IPS-15b (cell line): ENCODE results near the gene BMPR1B.

Source experiments
- H3K27me3 ChIP-seq: one replicate; pipeline ENCODE4 v1.6.1; 2013; ENCODE audit warnings: low read length; ENCODE audit not compliant: control insufficient read depth, insufficient read depth
- H3K36me3 ChIP-seq: one replicate; pipeline ENCODE4 v1.6.1; 2013; ENCODE audit warnings: low read length; ENCODE audit not compliant: control insufficient read depth, insufficient read depth
- H3K4me1 ChIP-seq: one replicate; pipeline ENCODE4 v1.6.1; 2013; ENCODE audit warnings: mild to moderate bottlenecking, low read length; ENCODE audit not compliant: control insufficient read depth, insufficient read depth
- H3K4me3 ChIP-seq: one replicate; pipeline ENCODE4 v1.5.1; 2013; ENCODE audit warnings: low read depth, low read length
- H3K9ac ChIP-seq: one replicate; pipeline ENCODE4 v1.6.1; 2013; ENCODE audit warnings: low read depth, mild to moderate bottlenecking, low read length
- H3K9me3 ChIP-seq: one replicate; pipeline ENCODE4 v1.6.1; 2013; ENCODE audit warnings: mild to moderate bottlenecking, low read length; ENCODE audit not compliant: control insufficient read depth, insufficient read depth

The BMPR1B gene

DNA sequence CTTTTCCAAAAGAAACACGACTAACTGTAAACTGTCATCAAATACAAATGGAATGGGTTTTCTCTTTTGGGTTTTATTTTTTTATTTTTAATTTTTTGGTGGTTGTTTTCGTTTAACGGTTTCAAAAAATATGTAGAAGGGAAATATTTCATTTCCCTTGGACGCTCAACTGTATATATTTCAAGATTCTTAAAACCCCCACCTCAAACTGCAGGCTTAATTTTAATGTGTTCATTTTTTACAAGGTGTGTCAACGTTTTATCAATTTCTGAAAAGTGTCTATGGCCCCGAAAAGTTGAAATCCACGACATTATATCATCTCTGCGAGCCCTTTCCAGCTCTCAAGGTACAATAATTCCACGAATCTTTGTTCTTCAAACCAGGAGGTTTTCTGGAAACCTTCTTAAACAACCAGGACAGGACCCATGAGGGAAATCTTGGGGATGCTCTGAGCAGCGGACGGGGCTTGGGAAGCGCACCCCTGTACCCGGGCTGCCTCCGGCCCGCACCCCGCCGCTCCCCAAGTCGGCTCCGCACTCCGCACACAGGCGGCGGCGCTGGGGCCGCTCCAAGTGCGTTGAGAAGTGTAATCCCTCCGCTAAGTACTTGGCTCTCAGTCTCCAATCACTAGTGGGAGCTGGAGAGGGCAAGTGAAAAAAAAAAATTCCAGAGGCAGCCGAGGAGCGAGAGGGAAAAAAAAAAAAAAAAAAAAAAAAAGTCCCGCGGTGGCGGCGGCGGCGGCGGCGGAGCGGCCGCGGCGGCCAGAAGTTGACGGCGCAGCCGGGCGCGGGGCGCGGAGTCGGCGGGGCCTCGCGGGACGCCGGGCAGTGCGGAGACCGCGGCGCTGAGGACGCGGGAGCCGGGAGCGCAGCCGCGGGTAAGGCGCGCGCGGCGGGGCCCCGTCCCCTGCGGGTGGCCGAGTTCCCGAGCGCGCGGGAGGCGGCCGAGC is at the start of gene BMPR1B:
Gene BMPR1B, plus strand, starts transcription at position 764 of the 949 bp plus-strand sequence. CDS start 346,470 bp downstream, outside the sequence.
- Histone ChIP-seq H3K27me3 (peaks cover 49% of the 10 kb centered on the region), H3K9ac (peak within 1 kb of the TSS; percentile 47), H3K4me3 (peak within 1 kb of the TSS; percentile 53), H3K36me3 (no peaks in the 10 kb centered on the region), H3K9me3 (no peaks in the 10 kb centered on the region), H3K4me1 (no peaks in the 10 kb centered on the region)

DNA sequence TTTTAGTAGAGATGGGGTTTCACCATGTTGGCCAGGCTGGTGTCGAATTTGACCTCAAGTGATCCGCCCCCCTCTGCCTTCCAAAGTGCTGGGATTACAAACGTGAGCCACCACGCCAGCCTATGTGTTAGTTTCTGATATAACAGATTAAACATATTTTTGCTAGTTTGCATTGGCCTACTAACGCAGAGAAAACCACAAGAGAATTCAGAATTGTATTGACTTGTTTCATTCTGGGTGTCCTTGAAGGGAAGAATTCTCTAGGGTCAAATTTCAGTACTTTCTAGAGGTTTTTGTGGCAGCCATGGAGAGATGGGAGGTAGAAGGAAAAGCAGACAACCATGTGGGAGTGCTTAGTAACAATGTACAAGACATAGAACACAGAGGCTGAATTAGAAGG is 46.1 kb upstream of the BMPR1B start:
- Histone ChIP-seq H3K36me3 (no peaks in the 10 kb centered on the region), H3K4me1 (no peaks in the 10 kb centered on the region), H3K4me3 (no peak overlapping the region), H3K9ac (no peak overlapping the region), H3K27me3 (no peaks in the 10 kb centered on the region), H3K9me3 (no peaks in the 10 kb centered on the region)

DNA sequence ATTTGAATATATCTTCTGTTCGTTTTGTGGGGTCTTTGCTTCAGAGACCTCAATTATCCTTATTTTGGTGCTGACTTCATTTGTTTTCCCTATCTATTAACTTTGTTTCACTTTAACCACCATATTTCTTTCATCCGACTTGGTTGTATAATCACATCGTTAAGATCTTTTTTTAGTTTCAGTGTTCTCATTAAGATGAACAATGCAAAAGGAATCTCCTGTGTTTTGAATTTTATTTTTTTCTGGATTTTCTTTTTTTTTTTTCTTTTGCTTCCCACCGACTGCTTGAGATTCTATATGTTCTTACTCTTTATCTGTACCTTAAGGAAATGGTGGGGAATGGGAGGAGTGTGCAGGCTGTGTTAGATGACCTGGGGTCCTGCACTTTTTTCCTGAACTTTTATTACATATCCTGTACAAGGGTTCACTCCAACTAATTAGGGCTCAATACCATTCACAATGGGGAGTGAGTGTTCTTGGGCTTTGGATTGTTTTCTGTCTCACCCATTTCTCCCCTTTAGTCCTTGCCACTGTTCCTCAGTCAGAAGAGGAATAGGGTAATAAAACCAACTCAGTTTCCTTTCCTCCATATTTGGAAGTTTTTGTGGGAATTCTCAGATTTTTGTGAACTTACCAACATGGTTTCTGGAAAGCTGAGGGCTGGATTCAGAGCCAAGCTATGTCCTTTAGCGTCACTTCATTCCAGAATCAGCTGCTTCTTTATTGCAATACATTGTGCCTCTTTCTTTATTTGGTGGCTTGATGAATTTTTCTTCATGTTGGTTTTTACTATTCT is 43.2 kb upstream of the BMPR1B start:
- Histone ChIP-seq H3K36me3 (no peaks in the 10 kb centered on the region), H3K27me3 (no peaks in the 10 kb centered on the region), H3K4me3 (no peak overlapping the region), H3K4me1 (no peaks in the 10 kb centered on the region), H3K9me3 (no peaks in the 10 kb centered on the region), H3K9ac (no peak overlapping the region)

DNA sequence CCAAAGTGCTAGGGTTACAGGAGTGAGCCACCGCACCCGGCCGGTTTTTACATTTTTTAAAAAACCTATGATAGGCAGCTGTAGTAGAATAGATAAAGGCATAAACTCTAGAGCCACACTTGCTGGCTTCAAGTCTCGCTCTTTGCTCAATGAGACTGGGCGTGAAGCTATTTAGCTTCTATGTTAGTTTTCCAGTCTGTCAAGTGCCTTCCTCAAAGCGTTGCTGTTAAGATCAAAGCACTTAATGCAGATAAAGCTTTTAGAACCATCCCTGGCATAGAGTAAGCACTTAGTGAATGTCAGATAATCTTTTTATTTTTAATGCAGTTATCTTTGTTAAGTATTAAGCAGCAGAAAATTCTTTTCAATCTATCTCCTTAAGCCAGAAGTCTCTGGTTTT is 42.0 kb upstream of the BMPR1B start:
- H3K36me3 ChIP-seq, result no peaks in the 10 kb centered on the region
- H3K4me1 ChIP-seq, result no peaks in the 10 kb centered on the region
- H3K4me3 ChIP-seq, result no peak overlapping the region
- H3K9me3 ChIP-seq, result no peaks in the 10 kb centered on the region
- H3K9ac ChIP-seq, result no peak overlapping the region
- H3K27me3 ChIP-seq, result no peaks in the 10 kb centered on the region

DNA sequence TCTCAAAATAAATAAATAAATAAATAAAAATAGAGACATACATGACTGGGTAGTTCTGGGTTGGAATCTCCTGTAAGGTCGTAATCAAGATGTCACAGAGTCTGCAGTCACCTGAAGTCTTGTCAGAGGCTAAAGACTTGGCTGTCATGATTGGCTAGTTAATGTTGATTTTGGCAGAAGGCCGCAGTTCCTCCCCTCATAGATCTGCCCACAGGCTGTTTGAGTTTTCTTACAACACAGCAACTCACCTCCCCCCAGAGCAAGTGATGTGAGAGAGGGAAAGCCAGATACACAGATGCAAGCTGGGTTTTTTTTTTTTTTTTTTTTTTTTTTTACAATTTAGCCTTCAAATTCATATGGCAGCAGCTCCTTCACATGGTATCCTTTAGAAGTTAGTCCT is 36.4 kb upstream of the BMPR1B start:
- Histone ChIP-seq H3K4me3 (no peak overlapping the region), H3K4me1 (no peaks in the 10 kb centered on the region), H3K27me3 (no peaks in the 10 kb centered on the region), H3K9ac (no peak overlapping the region), H3K9me3 (no peaks in the 10 kb centered on the region), H3K36me3 (no peaks in the 10 kb centered on the region)

DNA sequence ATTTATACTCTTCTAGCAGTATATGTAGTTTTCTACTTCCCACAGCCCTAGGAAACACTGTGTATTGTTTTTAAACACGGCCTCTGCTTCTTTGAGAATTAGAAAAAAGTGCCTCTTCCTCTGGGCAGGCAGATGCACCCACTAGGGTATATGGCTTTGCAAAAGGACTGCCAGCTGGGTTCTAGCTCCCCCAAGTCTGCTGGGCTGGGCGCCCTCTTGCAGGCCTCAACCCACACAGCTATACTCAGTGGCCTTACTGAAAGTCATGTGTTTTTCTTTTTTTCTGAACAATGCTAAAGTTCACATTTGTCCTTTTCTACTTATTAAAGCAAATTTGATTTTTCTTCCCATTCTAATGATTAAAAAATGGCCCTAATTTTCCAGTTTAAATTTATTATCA is 35.5 kb upstream of the BMPR1B start:
- Histone ChIP-seq H3K4me1 (no peaks in the 10 kb centered on the region), H3K27me3 (no peaks in the 10 kb centered on the region), H3K9me3 (no peaks in the 10 kb centered on the region), H3K9ac (no peak overlapping the region), H3K4me3 (no peak overlapping the region), H3K36me3 (no peaks in the 10 kb centered on the region)

DNA sequence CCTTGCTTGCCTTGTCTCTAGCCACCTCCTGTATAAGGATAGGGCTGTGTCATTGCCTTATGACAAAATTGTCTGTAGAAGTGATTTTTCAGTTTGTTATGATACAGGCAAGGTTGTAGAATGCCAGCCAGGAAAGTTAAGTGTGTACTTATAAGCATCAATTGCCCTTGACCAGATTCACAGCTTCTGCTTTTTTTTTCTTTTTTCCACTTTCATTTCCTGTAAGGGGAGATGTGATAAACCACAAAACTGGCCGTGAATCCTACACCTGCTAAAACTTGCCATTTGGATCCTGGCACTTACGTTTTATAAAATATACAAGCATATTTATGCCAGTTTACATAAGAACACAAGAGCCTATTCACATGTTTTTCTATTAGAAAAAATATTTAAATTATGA is 35.0 kb upstream of the BMPR1B start:
- H3K4me3 ChIP-seq, result no peak overlapping the region
- H3K9ac ChIP-seq, result no peak overlapping the region
- H3K4me1 ChIP-seq, result no peaks in the 10 kb centered on the region

DNA sequence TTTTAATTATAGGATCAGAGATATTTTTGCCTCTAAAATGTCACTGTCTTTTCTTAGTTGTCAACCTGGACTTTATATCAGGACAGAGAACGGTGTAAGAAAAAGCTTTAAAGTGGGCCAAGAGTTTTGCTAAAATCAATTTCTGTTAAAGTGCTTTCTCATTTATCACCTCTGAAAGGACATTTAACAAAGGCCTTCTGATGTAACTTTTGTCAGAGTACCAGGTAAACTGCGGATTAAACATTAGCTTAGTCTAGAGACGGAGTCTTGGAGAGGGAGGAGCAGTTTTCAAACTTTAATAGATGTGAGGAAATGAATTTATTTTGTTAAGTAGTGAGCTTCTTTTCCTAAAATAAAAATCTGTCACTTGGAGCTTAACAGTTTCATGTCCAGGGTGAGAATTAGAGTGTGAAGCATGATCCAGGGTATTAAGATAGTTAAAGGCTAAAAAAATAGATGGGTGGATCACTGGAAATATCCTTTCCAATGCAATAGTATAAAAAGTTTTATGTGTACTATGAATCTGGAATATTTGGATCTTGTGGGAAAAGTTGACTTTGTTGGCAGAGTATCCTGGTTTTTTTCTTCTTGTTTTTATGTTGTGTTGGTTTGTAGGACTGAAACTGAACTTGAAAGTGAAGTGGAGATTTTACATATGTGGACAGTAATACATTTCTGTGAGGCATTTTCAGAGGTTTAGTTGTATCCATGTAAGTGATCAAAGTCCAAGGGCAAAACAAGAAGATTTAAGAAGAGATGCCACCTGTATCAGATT is 33.6 kb upstream of the BMPR1B start:
- Histone ChIP-seq H3K4me3 (no peak overlapping the region), H3K4me1 (no peaks in the 10 kb centered on the region), H3K9ac (no peak overlapping the region), H3K9me3 (no peaks in the 10 kb centered on the region), H3K36me3 (no peaks in the 10 kb centered on the region), H3K27me3 (no peaks in the 10 kb centered on the region)

More for the DNA sequence above, 35.0 kb upstream of the BMPR1B start:
- Histone ChIP-seq H3K36me3 (no peaks in the 10 kb centered on the region), H3K27me3 (no peaks in the 10 kb centered on the region), H3K9me3 (no peaks in the 10 kb centered on the region)

DNA sequence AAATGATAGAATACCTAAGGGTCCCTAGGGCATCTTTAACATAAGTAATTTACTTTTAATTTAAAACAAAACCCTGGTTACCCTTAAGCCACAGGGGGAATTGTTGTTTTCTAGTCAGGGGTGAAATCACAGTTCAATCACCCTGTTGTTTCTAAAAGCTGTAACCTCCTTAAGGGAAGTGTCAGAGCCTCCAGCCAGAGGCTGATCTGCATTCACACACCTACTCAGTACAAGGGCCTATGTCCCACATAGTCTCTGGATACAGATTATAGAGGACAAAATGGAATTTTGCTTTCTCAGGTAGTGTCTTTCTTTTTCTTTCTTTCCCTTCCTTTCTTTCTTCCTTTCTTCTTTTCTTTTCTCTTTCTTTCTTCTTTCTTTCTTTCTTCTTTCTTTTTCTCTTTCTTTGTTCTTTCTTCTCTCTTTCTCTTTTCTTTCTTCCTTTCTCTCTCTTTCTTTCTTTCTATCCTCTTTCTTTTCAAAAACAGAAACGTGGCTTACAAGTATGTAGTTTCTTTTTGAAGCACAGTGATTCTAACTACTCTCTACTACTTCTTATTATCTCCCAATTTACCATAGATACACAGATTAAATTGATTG is 31.1 kb upstream of the BMPR1B start:
- H3K4me3 ChIP-seq, result no peak overlapping the region
- no peak overlapping the region for H3K9ac ChIP-seq
- H3K27me3 ChIP-seq, result no peaks in the 10 kb centered on the region

DNA sequence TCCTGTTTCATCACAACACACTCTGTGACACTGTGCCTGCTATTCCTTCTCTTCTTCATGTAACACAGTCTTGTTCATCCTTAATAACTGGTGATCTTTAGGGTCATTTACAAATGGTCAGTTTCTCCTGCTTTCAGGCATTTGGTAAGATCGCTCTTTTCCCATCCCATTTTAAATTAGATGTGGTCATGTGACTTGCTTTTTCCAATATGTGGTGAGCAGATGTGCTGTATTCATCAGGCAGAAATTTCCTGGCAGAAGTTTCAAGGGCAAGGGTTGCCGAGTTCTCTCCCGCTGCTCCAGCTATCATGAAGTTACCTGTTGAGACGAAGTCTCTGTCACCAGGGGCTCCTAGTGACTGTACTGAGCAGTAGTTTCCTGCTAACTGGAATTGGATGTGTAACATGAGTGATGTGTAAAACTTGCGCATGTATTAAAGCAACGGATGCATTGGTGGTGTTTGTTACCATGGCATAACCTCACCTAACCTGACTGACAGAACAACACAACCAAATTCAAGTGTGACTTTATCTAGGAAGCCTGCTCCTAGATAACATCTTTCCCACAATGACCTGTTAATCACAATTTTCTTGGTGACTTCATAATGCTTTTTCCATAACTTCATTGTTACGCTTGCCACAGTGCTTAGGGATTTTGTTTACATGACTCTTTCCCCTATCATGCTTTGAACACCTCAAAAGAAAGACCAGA is 29.5 kb upstream of the BMPR1B start:
- Histone ChIP-seq H3K9ac (no peak overlapping the region), H3K27me3 (no peaks in the 10 kb centered on the region), H3K4me1 (no peaks in the 10 kb centered on the region), H3K36me3 (no peaks in the 10 kb centered on the region), H3K9me3 (no peaks in the 10 kb centered on the region), H3K4me3 (no peak overlapping the region)

More for the DNA sequence above, 31.1 kb upstream of the BMPR1B start:
- no peaks in the 10 kb centered on the region for H3K4me1 ChIP-seq
- no peaks in the 10 kb centered on the region for H3K36me3 ChIP-seq
- H3K9me3 ChIP-seq, result no peaks in the 10 kb centered on the region

DNA sequence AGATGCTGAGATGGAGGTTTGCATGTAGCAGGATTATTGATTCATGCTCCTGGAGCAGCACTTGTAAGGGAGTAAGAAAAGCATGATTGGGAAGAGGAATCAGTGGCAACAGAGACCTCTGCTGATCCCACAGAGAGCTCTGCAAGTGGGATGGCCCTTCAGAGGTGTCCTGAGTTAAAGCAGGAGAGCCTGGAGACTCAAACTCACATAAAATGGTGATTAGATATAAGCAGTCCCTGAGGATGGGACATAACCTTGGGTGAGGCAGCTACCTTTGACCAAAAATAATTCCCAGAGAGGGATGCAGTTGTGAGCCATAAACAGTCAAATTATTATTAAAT is 25.4 kb upstream of the BMPR1B start:
- Histone ChIP-seq H3K36me3 (no peaks in the 10 kb centered on the region), H3K9me3 (no peaks in the 10 kb centered on the region), H3K4me3 (no peak overlapping the region), H3K27me3 (no peaks in the 10 kb centered on the region), H3K9ac (no peak overlapping the region), H3K4me1 (no peaks in the 10 kb centered on the region)
